A549 (cell line): ENCODE data around the gene MYH10.

ENCODE experiments used
- CHD2 ChIP-seq: fragments of 150-350 bp; IDR thresholded peaks from 2 replicates; pipeline ENCODE4 v1.6.1; 2014; ENCODE audit warnings: low read length; ENCODE audit not compliant: partially characterized antibody
- CTCF ChIP-seq: fragments of >200 bp; sonication (Bioruptor Twin); formaldehyde crosslinking; IDR thresholded peaks from 3 replicates; pipeline ENCODE4 v1.5.1; 2016
- ESRRA ChIP-seq: fragments of 150-350 bp; IDR thresholded peaks from 2 replicates; pipeline ENCODE4 v1.6.1; 2014; ENCODE audit warnings: mild to moderate bottlenecking, low read length, borderline replicate concordance
- POLR2A ChIP-seq: IDR thresholded peaks from 2 replicates; pipeline ENCODE4 v1.6.1; 2012; ENCODE audit warnings: mild to moderate bottlenecking, low read length

GRCh38 chr17:8469964-8470363, 160.6 kb downstream of the MYH10 start:
- TF ChIP-seq CTCF (no peak), ESRRA (no peak), POLR2A (no peak), CHD2 (no peak)
